Thoracic aorta (tissue), 2 donors: ENCODE data around the gene NPNT. TPM values are rescaled to one million over a fixed set of nuclear protein-coding genes. Genes with fewer than 3 reads are reported as not detected.

ENCODE experiments used
- ATAC-seq: fragments of 150-250 bp; one replicate; pipeline ENCODE4 v1.8.0; 2017; ENCODE audit warnings: low read depth; ENCODE audit not compliant: insufficient number of reproducible peaks, low FRiP score
- DNase-seq: peaks from one replicate; pipeline ENCODE4 v3.0.0-alpha.2; 2020; ENCODE audit warnings: low spot score
- H3K27ac ChIP-seq, 2 donors: fragments of 200-600 bp; sonication (generic); 1 replicate in 1 of 2; 2 replicates in 1 of 2; pipeline ENCODE4 v1.5.1; 2016; ENCODE audit warnings: mild to moderate bottlenecking in 2 of 2, moderate library complexity in 2 of 2
- H3K27me3 ChIP-seq: fragments of 200-600 bp; sonication (generic); replicated peaks from 2 replicates; pipeline ENCODE4 v1.6.0; 2016; ENCODE audit warnings: mild to moderate bottlenecking; ENCODE audit not compliant: insufficient read depth
- H3K36me3 ChIP-seq: fragments of 200-600 bp; sonication (generic); one replicate; pipeline ENCODE4 v1.5.1; 2016
- H3K4me1 ChIP-seq, 2 donors: fragments of 200-600 bp; sonication (generic); 1 replicate in 1 of 2; 2 replicates in 1 of 2; pipeline versions ENCODE4 v1.5.1 to v1.6.0; 2016; ENCODE audit warnings: low read depth in 2 of 2, mild to moderate bottlenecking in 1 of 2; ENCODE audit not compliant: control insufficient read depth in 1 of 2
- H3K4me3 ChIP-seq: fragments of 200-600 bp; sonication (generic); 2 replicates; pipeline ENCODE4 v1.5.1; 2016; ENCODE audit warnings: mild to moderate bottlenecking
- H3K9me3 ChIP-seq: fragments of 200-600 bp; sonication (generic); 2 replicates; pipeline ENCODE4 v1.5.1; 2016
- CTCF ChIP-seq: fragments of 200-600 bp; sonication (generic); IDR thresholded peaks from one replicate; pipeline ENCODE4 v1.5.1; 2019; ENCODE audit warnings: antibody characterized with exemption
- total RNA-seq, 2 donors: library from RNA; depleted of rRNA; stranded (reverse); fragments of >200 nt; gene quantifications; one replicate each; pipeline versions ENCODE4 v1.1.0 to v1.2.3, GENCODE V29; 2016

The NPNT gene
- total RNA-seq, 2 donors from 2014 or later, result 167 to 240 TPM

GRCh38 chr4:105933083-105933482 lies 37.8 kb downstream of the NPNT start:
- H3K27ac ChIP-seq, result no peak overlapping the region
- TF ChIP-seq CTCF, result no peak
- DNase-seq, result no peak
- no peak overlapping the region for H3K4me3 ChIP-seq
- no peaks in the 10 kb centered on the region for H3K27me3 ChIP-seq
- ATAC-seq, result no peak
- H3K36me3 ChIP-seq, result peaks cover 7% of the 10 kb centered on the region
- H3K9me3 ChIP-seq, result no peaks in the 10 kb centered on the region
- peaks cover 8 to 13% of the 10 kb centered on the region in 2 donors for H3K4me1 ChIP-seq

- Histone ChIP-seq H3K4me1 (peaks cover 8 to 13% of the 10 kb centered on the region in 2 donors), H3K27me3 (no peaks in the 10 kb centered on the region), H3K36me3 (peaks cover 18% of the 10 kb centered on the region), H3K4me3 (no peak overlapping the region), H3K9me3 (no peaks in the 10 kb centered on the region), H3K27ac (no peak overlapping the region)
- DNase-seq (no peak), ATAC-seq (no peak)
- no peak for TF ChIP-seq CTCF
Measured at GRCh38 chr4:105934386-105934785, 39.1 kb downstream of the NPNT start.

GRCh38 chr4:105936901-105937300 lies 41.6 kb downstream of the NPNT start:
- Histone ChIP-seq H3K9me3 (no peaks in the 10 kb centered on the region), H3K36me3 (peaks cover 26% of the 10 kb centered on the region), H3K27ac (no peak overlapping the region), H3K4me3 (no peak overlapping the region), H3K27me3 (no peaks in the 10 kb centered on the region), H3K4me1 (no peaks in the 10 kb centered on the region)
- DNase-seq, result no peak
- no peak for TF ChIP-seq CTCF
- no peak for ATAC-seq

GRCh38 chr4:105937759-105938158 lies 42.5 kb downstream of the NPNT start:
- Histone ChIP-seq H3K27me3 (no peaks in the 10 kb centered on the region), H3K9me3 (no peaks in the 10 kb centered on the region), H3K36me3 (peaks cover 30% of the 10 kb centered on the region), H3K27ac (no peak overlapping the region), H3K4me3 (no peak overlapping the region), H3K4me1 (no peaks in the 10 kb centered on the region)
- DNase-seq, result no peak
- TF ChIP-seq CTCF, result no peak
- no peak for ATAC-seq

- no peak for TF ChIP-seq CTCF
- peaks cover 0 to 11% of the 10 kb centered on the region in 2 donors for H3K4me1 ChIP-seq
- H3K36me3 ChIP-seq, result peaks cover 31% of the 10 kb centered on the region
- no peak for DNase-seq
- no peaks in the 10 kb centered on the region for H3K9me3 ChIP-seq
- no peak overlapping the region for H3K4me3 ChIP-seq
- no peak for ATAC-seq
- no peaks in the 10 kb centered on the region for H3K27me3 ChIP-seq
- H3K27ac ChIP-seq, result no peak overlapping the region
Measured at GRCh38 chr4:105943234-105943633, 48.0 kb downstream of the NPNT start.
